ENCODE results near the gene TLN1.

DNA sequence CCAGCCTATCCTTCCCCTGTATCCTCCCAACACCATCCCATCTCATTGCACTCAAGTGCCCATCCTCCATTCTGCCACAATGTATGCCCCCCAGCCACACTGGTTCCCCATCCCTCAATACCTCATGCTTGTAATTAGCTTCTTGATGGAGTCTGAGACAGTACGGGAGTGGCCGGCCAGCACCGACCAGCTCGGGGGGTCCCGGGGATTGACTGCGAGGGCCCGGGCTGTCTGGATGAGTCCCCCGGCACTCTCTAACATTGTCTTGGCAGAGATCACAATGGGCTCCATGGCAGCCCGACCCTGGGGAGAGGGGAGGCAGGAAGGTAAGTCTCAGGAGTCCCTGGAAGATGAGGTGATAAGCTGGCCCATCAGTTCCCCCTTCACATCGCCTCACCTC is 25.0 kb downstream of the TLN1 start:
- TF ChIP-seq ZBTB21 (tag by site-specific recombination; IDR thresholded peaks at IDR 0.05): no peak
- no peak for TF ChIP-seq REST (tag by site-specific recombination; IDR thresholded peaks at IDR 0.05)
- no peak for TF ChIP-seq GLI4 (tag by site-specific recombination; IDR thresholded peaks at IDR 0.05)
- TF ChIP-seq, protein P1, sequence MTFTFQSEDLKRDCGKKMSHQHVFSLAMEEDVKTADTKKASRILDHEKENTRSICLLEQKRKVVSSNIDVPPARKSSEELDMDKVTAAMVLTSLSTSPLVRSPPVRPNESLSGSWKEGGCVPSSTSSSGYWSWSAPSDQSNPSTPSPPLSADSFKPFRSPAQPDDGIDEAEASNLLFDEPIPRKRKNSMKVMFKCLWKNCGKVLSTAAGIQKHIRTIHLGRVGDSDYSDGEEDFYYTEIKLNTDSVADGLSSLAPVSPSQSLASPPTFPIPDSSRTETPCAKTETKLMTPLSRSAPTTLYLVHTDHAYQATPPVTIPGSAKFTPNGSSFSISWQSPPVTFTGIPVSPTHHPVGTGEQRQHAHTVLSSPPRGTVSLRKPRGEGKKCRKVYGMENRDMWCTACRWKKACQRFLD (tag by site-specific recombination; IDR thresholded peaks at IDR 0.05): no peak
- no peak for TF ChIP-seq ZFP69B (tag by site-specific recombination; IDR thresholded peaks at IDR 0.05)
- TF ChIP-seq, protein P2, sequence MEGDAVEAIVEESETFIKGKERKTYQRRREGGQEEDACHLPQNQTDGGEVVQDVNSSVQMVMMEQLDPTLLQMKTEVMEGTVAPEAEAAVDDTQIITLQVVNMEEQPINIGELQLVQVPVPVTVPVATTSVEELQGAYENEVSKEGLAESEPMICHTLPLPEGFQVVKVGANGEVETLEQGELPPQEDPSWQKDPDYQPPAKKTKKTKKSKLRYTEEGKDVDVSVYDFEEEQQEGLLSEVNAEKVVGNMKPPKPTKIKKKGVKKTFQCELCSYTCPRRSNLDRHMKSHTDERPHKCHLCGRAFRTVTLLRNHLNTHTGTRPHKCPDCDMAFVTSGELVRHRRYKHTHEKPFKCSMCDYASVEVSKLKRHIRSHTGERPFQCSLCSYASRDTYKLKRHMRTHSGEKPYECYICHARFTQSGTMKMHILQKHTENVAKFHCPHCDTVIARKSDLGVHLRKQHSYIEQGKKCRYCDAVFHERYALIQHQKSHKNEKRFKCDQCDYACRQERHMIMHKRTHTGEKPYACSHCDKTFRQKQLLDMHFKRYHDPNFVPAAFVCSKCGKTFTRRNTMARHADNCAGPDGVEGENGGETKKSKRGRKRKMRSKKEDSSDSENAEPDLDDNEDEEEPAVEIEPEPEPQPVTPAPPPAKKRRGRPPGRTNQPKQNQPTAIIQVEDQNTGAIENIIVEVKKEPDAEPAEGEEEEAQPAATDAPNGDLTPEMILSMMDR (tag by site-specific recombination; IDR thresholded peaks at IDR 0.05): no peak
- no peak for TF ChIP-seq REPIN1 (tag by site-specific recombination; IDR thresholded peaks at IDR 0.05; ENCODE audit: low read depth)
- no peak for TF ChIP-seq YY1 (tag by site-specific recombination; IDR thresholded peaks at IDR 0.05)
- no peak for TF ChIP-seq ZNF701 (tag by site-specific recombination; IDR thresholded peaks at IDR 0.05)
- no peak for TF ChIP-seq ZBTB26 (tag by site-specific recombination; optimal IDR thresholded peaks at IDR 0.05)
